GM21723 (cell line): ENCODE measurements around the gene ATAD3A.
"Not testable (repeated sequence)": the region's sequence is repeated elsewhere in the genome, so short reads cannot be mapped to it uniquely, and the experiment has no call there.

ENCODE experiments used
- ATAC-seq: cut with Tn5 transposase; IDR thresholded peaks from one replicate; pipeline ENCODE4 v1.9.1; 2021; ENCODE audit warnings: mild to moderate bottlenecking, moderate library complexity; ENCODE audit not compliant: unreplicated experiment

ATAD3A gene

GRCh38 chr1:1511533-1512285 lies at the start of gene ATAD3A:
ATAD3A (plus strand) TSS chr1:1512162; CDS start chr1:1512269, 107 bp downstream.
- ATAC-seq, result peak; percentile 81

DNA sequence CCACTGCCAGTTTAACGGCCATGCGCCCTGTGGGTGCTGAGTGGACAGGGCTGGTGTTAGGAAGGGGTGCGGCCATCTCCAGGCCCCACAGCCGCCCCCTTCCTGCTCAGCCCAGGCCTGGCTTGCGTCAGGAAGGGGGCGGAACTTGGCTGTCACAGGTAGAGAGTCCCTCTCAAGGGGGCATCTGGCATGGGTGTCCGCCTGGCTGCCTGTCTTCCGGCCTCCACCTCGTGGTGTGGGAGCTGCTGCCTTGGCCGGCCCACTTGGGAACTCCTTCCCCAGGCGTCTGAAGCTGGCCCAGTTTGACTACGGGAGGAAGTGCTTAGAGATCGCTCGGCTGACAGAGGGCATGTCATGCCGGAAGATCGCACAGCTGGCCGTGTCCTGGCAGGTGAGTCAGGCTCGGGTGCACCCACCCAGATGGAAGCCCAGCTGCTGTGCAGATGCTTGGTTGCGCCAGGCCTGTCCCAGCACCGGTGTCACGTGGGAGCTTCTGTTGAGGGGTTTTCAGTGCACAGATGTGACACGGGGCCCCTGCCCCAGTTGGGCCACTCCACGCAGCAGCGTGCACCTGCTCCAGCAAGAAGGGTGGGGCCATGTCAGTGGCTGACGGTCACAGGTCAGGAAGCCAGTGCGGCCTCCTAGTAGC lies 49.5 kb upstream of the ATAD3A start:
- no peak for ATAC-seq

- ATAC-seq, result no peak
Observed at GRCh38 chr1:1463312-1463711, 48.6 kb upstream of the ATAD3A start.

DNA sequence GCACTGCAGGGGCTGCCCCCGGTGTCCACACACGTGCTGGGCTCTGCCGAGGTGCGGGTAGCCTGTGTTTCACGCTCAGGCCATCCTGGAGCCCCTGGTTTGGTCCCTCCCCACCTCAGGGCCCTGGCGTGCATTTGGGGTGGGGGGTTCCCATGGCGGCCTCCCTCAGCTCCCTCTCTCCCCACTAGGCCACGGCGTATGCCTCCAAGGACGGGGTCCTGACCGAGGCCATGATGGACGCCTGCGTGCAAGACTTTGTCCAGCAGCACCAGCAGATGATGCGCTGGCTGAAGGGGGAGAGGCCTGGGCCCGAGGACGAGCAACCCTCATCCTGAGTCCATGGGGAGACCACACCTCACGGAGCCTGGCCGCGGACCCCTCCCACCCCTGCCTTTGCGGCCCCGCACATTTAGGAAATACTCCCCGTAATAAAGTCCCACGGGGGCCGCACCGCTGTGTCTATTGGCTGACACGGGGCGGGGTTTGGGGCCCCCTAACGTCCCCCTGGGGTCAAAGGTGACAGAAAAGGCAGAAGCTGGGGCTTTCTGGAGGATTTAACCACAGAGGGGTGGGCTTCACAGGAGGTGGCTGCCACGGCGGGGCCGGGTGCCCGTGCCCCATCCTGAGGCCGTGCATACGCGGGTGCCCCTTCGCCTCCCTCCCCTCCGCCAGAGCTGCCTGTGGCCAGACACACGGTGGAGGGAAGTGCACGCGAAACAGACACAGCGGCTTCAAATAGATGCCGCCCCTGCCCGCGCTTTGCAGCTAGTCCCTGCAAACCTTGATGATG lies 43.6 kb upstream of the ATAD3A start:
- ATAC-seq, result not testable (repeated sequence)

GRCh38 chr1:1470626-1471388 lies 41.2 kb upstream of the ATAD3A start:
- no peak for ATAC-seq

DNA sequence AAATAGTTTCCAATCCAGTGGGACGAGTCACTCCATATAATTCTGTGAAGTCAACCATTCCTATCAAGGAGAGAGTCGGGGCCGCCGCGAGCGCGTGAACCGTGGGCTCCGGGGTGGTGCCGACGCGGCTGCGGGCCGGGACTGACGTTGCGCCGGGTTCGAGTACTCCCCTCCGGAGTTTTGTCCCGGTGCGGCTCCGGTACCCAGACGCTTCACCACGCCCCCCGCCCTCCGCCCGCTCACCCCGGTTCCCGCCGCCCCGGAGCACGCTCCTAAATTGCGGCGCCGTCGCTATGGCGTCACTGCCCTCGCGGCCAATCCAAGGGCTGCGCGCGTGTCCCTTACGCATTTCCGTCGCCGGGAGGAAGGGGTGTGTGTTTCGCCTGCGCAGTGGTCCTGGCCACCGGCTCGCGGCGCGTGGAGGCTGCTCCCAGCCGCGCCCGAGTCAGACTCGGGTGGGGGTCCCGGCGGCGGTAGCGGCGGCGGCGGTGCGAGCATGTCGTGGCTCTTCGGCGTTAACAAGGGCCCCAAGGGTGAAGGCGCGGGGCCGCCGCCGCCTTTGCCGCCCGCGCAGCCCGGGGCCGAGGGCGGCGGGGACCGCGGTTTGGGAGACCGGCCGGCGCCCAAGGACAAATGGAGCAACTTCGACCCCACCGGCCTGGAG lies 40.4 kb upstream of the ATAD3A start, which contains the start of gene ATAD3B:
Gene ATAD3B (plus strand): TSS at position 377 of the 664 bp plus-strand sequence. CDS start 120 bp downstream, at position 497.
- ATAC-seq, result peak; percentile 82

- peak; percentile 28 for ATAC-seq
Observed at GRCh38 chr1:1472053-1472876, 39.7 kb upstream of the ATAD3A start.

DNA sequence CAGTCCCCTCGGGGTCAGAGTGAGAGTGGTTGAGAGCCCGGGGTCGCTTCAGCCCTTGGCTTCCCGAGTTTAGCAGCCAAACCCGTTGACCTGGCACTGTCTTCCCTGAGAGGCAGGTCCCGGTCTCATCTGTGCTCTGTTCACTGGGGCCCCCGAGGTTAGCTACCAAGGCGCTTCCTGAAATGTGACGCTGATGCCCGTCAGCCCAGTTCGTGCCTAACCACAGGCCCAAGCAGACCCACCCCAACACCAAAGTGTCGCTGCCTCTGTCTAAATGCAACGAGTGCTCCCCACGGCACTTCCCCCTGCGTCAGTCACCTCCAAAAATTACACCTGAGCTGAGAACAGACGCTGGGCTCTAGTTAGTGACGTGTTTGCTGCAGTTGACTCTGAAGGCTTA lies 36.0 kb upstream of the ATAD3A start:
- ATAC-seq, result not testable (repeated sequence)

GRCh38 chr1:1477206-1477605 lies 34.8 kb upstream of the ATAD3A start:
- no peak for ATAC-seq

DNA sequence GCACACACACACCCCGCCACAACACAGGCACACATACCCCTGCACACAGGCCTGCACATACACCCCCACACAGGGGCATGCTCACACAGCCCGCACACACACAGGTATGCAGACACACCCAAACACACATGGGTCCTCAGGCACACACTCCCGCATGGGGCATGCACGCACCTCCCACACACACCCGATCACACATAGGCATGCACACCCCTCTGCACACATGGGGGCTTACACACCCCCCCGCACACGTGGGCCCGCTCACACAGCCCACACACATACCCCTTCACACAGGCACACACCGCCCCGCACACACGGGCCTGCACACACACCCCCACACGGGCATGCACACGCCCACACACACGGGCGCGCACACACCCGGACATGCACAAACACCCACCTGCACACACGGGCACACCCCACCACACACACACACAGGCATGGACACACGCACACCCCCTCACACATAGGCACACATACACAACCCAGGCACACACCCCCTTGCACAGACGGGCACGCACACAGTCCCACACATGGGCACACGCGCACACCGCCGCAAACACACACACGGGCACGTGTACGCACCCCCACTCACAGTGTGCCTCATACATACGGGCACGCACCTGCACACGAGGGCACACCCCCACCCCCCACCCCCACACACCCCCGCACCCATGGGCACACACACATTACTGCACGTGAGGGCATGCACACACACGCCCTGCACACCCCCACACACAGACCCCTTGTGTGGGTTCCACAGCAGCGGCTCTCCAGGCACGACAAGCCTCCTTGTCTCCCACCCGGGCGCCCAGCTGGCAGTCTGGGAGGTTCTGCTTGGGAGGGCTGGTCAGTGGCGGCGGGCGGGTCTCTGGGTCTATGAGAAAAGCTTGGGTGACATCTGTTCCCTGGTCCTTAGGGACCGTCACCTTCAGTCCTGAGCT lies 32.1 kb upstream of the ATAD3A start:
- ATAC-seq, result no peak

GRCh38 chr1:1480488-1480867 lies 31.5 kb upstream of the ATAD3A start:
- ATAC-seq, result not testable (repeated sequence)

- not testable (repeated sequence) for ATAC-seq
Observed at GRCh38 chr1:1481811-1482210, 30.2 kb upstream of the ATAD3A start.

DNA sequence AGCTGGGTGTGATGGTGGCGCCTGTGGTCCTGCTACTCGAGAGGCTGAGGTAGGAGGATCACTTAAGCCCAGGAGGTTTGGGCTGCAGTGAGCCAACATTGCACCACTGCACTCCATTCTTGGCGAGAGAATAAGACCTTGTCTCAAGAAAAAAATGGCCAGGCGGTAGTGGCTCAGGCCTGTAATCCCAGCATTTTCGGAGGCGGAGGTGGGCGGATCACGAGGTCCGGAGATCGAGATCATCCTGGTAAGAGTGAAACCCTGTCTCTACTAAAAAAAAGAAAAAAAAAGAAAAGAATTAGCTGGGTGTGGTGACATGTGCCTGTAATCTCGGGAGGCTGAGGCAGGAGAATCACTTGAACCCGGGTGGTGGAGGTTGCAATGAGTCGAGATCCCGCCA lies 29.1 kb upstream of the ATAD3A start:
- ATAC-seq, result no peak

- ATAC-seq, result no peak
Observed at GRCh38 chr1:1483714-1484113, 28.2 kb upstream of the ATAD3A start.

GRCh38 chr1:1484976-1485750 lies 26.8 kb upstream of the ATAD3A start:
- not testable (repeated sequence) for ATAC-seq

DNA sequence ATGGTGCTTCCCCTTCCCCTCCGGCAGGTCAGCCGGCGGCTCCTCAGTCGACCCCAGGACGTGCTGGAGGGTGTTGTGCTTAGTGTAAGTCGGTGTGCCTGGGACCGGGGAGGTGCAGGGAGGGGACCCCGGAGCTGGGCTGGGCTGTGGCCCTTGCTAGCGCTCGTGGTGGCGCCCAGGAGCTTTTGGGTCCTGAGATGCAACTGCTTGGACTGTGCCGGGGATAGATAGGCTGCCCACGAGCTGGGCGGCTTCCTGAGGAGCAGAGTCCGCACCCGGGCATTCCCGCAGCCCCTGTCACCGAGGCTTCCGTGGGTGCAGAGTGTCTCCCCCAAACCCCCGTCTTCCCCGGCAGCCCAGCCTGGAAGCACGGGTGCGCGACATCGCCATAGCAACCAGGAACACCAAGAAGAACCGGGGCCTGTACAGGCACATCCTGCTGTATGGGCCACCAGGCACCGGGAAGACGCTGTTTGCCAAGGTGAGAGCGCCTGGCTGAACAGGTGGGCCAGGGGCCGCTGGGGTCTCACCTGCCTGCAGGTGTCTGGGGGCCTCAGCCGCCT lies 26.1 kb upstream of the ATAD3A start:
- not testable (repeated sequence) for ATAC-seq

- no peak for ATAC-seq
Observed at GRCh38 chr1:1487701-1488100, 24.3 kb upstream of the ATAD3A start.
